HG03097 (cell line): ENCODE measurements around the gene DNAH10.
"Not testable (repeated sequence)": the region's sequence is repeated elsewhere in the genome, so short reads cannot be mapped to it uniquely, and the experiment has no call there.

Experiments used
- ATAC-seq: cut with Tn5 transposase; IDR thresholded peaks from one replicate; pipeline ENCODE4 v1.9.1; 2021; ENCODE audit not compliant: unreplicated experiment, low FRiP score

DNAH10 gene

GRCh38 chr12:123944696-123945095 lies 182.6 kb downstream of the DNAH10 start:
- ATAC-seq, result no peak

GRCh38 chr12:123945287-123946151 lies 183.4 kb downstream of the DNAH10 start:
- ATAC-seq, result no peak

GRCh38 chr12:123946152-123946515 lies 184.0 kb downstream of the DNAH10 start:
- no peak for ATAC-seq

- ATAC-seq, result not testable (repeated sequence)
Measured at GRCh38 chr12:123946516-123947505, 184.7 kb downstream of the DNAH10 start.

- not testable (repeated sequence) for ATAC-seq
Measured at GRCh38 chr12:123947531-123947930, 185.4 kb downstream of the DNAH10 start.

GRCh38 chr12:123948401-123948795 lies 186.3 kb downstream of the DNAH10 start:
- ATAC-seq, result no peak

- ATAC-seq, result no peak
Measured at GRCh38 chr12:123948796-123949769, 187.0 kb downstream of the DNAH10 start.

- ATAC-seq, result no peak
Measured at GRCh38 chr12:123949770-123950165, 187.7 kb downstream of the DNAH10 start.

GRCh38 chr12:123950476-123951349 lies 188.6 kb downstream of the DNAH10 start:
- ATAC-seq, result no peak

GRCh38 chr12:123951467-123951866 lies 189.4 kb downstream of the DNAH10 start:
- ATAC-seq, result no peak

- no peak for ATAC-seq
Measured at GRCh38 chr12:123952037-123952436, 189.9 kb downstream of the DNAH10 start.

GRCh38 chr12:123954647-123955350 lies 192.7 kb downstream of the DNAH10 start:
- no peak for ATAC-seq

GRCh38 chr12:123956249-123956648 lies 194.1 kb downstream of the DNAH10 start:
- ATAC-seq, result no peak

GRCh38 chr12:123957196-123957595 lies 195.1 kb downstream of the DNAH10 start:
- no peak for ATAC-seq

- ATAC-seq, result no peak
Measured at GRCh38 chr12:123958462-123958861, 196.4 kb downstream of the DNAH10 start.

GRCh38 chr12:123958876-123959275 lies 196.8 kb downstream of the DNAH10 start:
- no peak for ATAC-seq

GRCh38 chr12:123960029-123960735 lies 198.1 kb downstream of the DNAH10 start:
- no peak for ATAC-seq

- ATAC-seq, result no peak
Measured at GRCh38 chr12:123960856-123961255, 198.8 kb downstream of the DNAH10 start.
